K562 (cell line): ENCODE data around the gene GALNT15. TPM values are rescaled to one million over a fixed set of nuclear protein-coding genes. Genes with fewer than 3 reads are reported as not detected.
A peak's percentile ranks its signal among the peaks of the same experiment; 100 is the strongest.

Experiments used
- ATAC-seq: fragments of 200-7000 bp; cut with Tn5 transposase; 3 replicates; pipeline ENCODE4 v1.9.1; 2020; ENCODE audit warnings: moderate library complexity
- BruUV-seq: library from RNA; stranded (reverse); fragments of 400-500 nt; replicated peaks from 2 replicates; lab custom pipeline; 2021; lab: Mats Ljungman, UMichigan
- CTCF ChIA-PET: fragments of 300-600 bp; formaldehyde crosslinking; extraction: SDS; loops from one replicate; lab custom pipeline; 2021; ENCODE audit warnings: low intra/inter-chr PET ratio; lab: Yijun Ruan, JAX
- POLR2A ChIA-PET: fragments of 300-600, 350-650 bp; sonication (Branson Sonifier 250); formaldehyde crosslinking; extraction: SDS; loops from one replicate; lab custom pipeline; 2021; ENCODE audit warnings: antibody characterized with exemption, inconsistent platforms; lab: Yijun Ruan, JAX
- DNase-seq, 4 experiments: peaks; one replicate each; pipeline versions ENCODE4 v3.0.0 to v3.0.0-alpha.2; 2011 to 2018; ENCODE audit warnings: low spot score in 3 of 4, mixed read lengths in 3 of 4; ENCODE audit errors: extremely low read depth in 1 of 4
- FAIRE-seq: peaks from 2 replicates; lab custom pipeline; 2011; peaks lifted over from hg19 to GRCh38; lab: Jason Lieb, UNC
- H2AFZ ChIP-seq: 2 replicates; pipeline ENCODE4 v1.6.0; 2011; ENCODE audit warnings: low read depth, low read length, control low read depth, inconsistent platforms
- H3K27ac ChIP-seq: fragments of 200-600 bp; 3 replicates; pipeline ENCODE4 v1.8.0; 2011; ENCODE audit warnings: low read depth, mild to moderate bottlenecking, control low read depth, inconsistent platforms, low read length, moderate library complexity, mixed read lengths; ENCODE audit errors: extremely low read depth
- H3K27me3 ChIP-seq, 2 experiments: fragments of 300-600 bp in 1 of 2; 2 replicates in 1 of 2; 3 replicates in 1 of 2; pipeline versions ENCODE4 v1.6.0 to v1.8.0; 2011; ENCODE audit warnings: inconsistent platforms in 2 of 2, low read length in 2 of 2, mild to moderate bottlenecking in 1 of 2, mixed read lengths in 1 of 2, moderate library complexity in 1 of 2; ENCODE audit not compliant: control insufficient read depth in 2 of 2, insufficient read depth in 2 of 2
- H3K36me3 ChIP-seq: fragments of 300-600 bp; 3 replicates; pipeline ENCODE4 v1.8.0; 2011; ENCODE audit warnings: mild to moderate bottlenecking, low read length, inconsistent platforms; ENCODE audit not compliant: control insufficient read depth, insufficient read depth
- H3K4me1 ChIP-seq, 2 experiments: fragments of 200-600 bp in 1 of 2; replicated peaks in 1 of 2; 2 replicates in 1 of 2; 3 replicates in 1 of 2; pipeline versions ENCODE4 v1.5.1 to v1.8.0; 2011; ENCODE audit warnings: inconsistent platforms in 2 of 2, low read length in 2 of 2, mild to moderate bottlenecking in 1 of 2, mixed read lengths in 1 of 2, moderate library complexity in 1 of 2; ENCODE audit not compliant: control insufficient read depth in 2 of 2, insufficient read depth in 2 of 2
- H3K4me2 ChIP-seq: 2 replicates; pipeline ENCODE4 v1.6.1; 2011; ENCODE audit warnings: low read length, control low read depth, inconsistent platforms, mixed read lengths; ENCODE audit not compliant: insufficient read depth
- H3K4me3 ChIP-seq: fragments of 200-600 bp; sonication (generic), shearing (Covaris generic); 2 replicates; pipeline ENCODE4 v1.5.1; 2016; ENCODE audit warnings: control low read depth, inconsistent platforms
- H3K79me2 ChIP-seq: fragments of 200-600 bp; 3 replicates; pipeline ENCODE4 v1.8.0; 2011; ENCODE audit warnings: low read length, inconsistent platforms; ENCODE audit not compliant: control insufficient read depth, insufficient read depth
- H3K9ac ChIP-seq, 2 experiments: 2 replicates each; pipeline versions ENCODE4 v1.6.0 to v1.6.1; 2011; ENCODE audit warnings: low read depth in 2 of 2, low read length in 2 of 2, control low read depth in 1 of 2, inconsistent platforms in 1 of 2, mild to moderate bottlenecking in 1 of 2, mixed read lengths in 1 of 2; ENCODE audit not compliant: insufficient read depth in 1 of 2
- H3K9me1 ChIP-seq: one replicate; pipeline ENCODE4 v1.6.0; 2011; ENCODE audit warnings: inconsistent platforms, mild to moderate bottlenecking, low read length, moderate library complexity; ENCODE audit not compliant: control insufficient read depth, insufficient read depth
- H3K9me3 ChIP-seq: replicated peaks from 2 replicates; pipeline ENCODE4 v1.5.1; 2011; ENCODE audit warnings: low read depth, low read length, inconsistent platforms; ENCODE audit not compliant: control insufficient read depth, insufficient read depth
- H4K20me1 ChIP-seq: replicated peaks from 2 replicates; pipeline ENCODE4 v1.6.1; 2011; ENCODE audit warnings: low read length, inconsistent platforms, mixed read lengths; ENCODE audit not compliant: control insufficient read depth, insufficient read depth
- ADNP ChIP-seq: fragments of 200-800 bp; sonication (Bioruptor generic); IDR thresholded peaks from 2 replicates; pipeline ENCODE4 v1.6.1; 2016; ENCODE audit warnings: missing genetic modification characterization, missing compliant biosample characterization
- BCOR ChIP-seq: fragments of 450-650 bp; IDR thresholded peaks from 2 replicates; pipeline ENCODE4 v1.6.1; 2016
- CBX5 ChIP-seq: IDR thresholded peaks from 2 replicates; pipeline ENCODE4 v1.6.1; 2014; ENCODE audit warnings: low read depth, borderline replicate concordance
- CREBBP ChIP-seq: IDR thresholded peaks from one replicate; pipeline ENCODE4 v1.6.1; 2012; ENCODE audit warnings: low read depth, mild to moderate bottlenecking, control low read depth, inconsistent platforms, low read length
- CSDE1 ChIP-seq, 2 experiments: fragments of 450-650 bp; IDR thresholded peaks; 2 replicates each; pipeline ENCODE4 v1.6.1; 2016; ENCODE audit warnings: mild to moderate bottlenecking in 1 of 2
- GTF2E2 ChIP-seq: fragments of 200-800 bp; sonication (Bioruptor generic); IDR thresholded peaks from 2 replicates; pipeline ENCODE4 v1.6.1; 2016; ENCODE audit warnings: missing genetic modification characterization, missing compliant biosample characterization
- KDM1A ChIP-seq, 2 experiments: fragments of 450-650 bp; IDR thresholded peaks; 2 replicates each; pipeline ENCODE4 v1.6.1; 2016; ENCODE audit warnings: mild to moderate bottlenecking in 2 of 2
- MAFK ChIP-seq: IDR thresholded peaks from 2 replicates; pipeline ENCODE4 v1.6.1; 2011; ENCODE audit warnings: low read length, improper control_type of control experiment
- MTA3 ChIP-seq: fragments of 450-650 bp; formaldehyde crosslinking; IDR thresholded peaks from 2 replicates; pipeline ENCODE4 v1.6.1; 2017; ENCODE audit warnings: mild to moderate bottlenecking, borderline replicate concordance
- POU5F1 ChIP-seq: fragments of 150-350 bp; IDR thresholded peaks from 2 replicates; pipeline ENCODE4 v1.6.1; 2014; ENCODE audit warnings: borderline replicate concordance, low read length, low read depth, mild to moderate bottlenecking; ENCODE audit not compliant: partially characterized antibody
- PURB ChIP-seq: sonication (generic); formaldehyde crosslinking; IDR thresholded peaks from 2 replicates; pipeline ENCODE4 v1.9.0; 2021; ENCODE audit warnings: low read depth, mild to moderate bottlenecking, missing genetic modification reagents
- RBM25 ChIP-seq: fragments of 200-400 bp; formaldehyde crosslinking; IDR thresholded peaks from 2 replicates; pipeline ENCODE4 v1.6.1; 2018; ENCODE audit warnings: low read length, low read depth, moderate library complexity; ENCODE audit not compliant: severe bottlenecking
- RCOR1 ChIP-seq, 2 experiments: IDR thresholded peaks; 2 replicates each; pipeline ENCODE4 v1.6.1; 2012; ENCODE audit warnings: low read depth in 2 of 2, low read length in 2 of 2, borderline replicate concordance in 1 of 2, improper control_type of control experiment in 1 of 2
- SMARCA5 ChIP-seq: fragments of 450-650 bp; IDR thresholded peaks from 2 replicates; pipeline ENCODE4 v1.6.1; 2016
- ZFP36 ChIP-seq: fragments of 150-350 bp; IDR thresholded peaks from 2 replicates; pipeline ENCODE4 v1.6.1; 2018; ENCODE audit warnings: low read length, low read depth; ENCODE audit not compliant: partially characterized antibody
- ZNF224 ChIP-seq: sonication (generic); formaldehyde crosslinking; IDR thresholded peaks from 2 replicates; pipeline ENCODE4 v1.8.0; 2022; ENCODE audit warnings: mild to moderate bottlenecking, missing genetic modification reagents
- WGBS: fragments of 100-300 bp; shearing (Covaris generic); methylation state at CpG from one replicate; pipeline ENCODE4 v1.1.6; 2016; ENCODE audit warnings: low coverage, mixed read lengths; ENCODE audit not compliant: insufficient coverage; ENCODE audit errors: missing lambda C conversion rate; 5-methylcytosine and 5-hydroxymethylcytosine counted together
- in situ Hi-C: fragments of 300-500 bp; cut with MboI; formaldehyde crosslinking; loops from 4 replicates; pipeline ENCODE4 v1.15.0; 2018; ENCODE audit warnings: inconsistent platforms, mixed read lengths
- intact Hi-C: fragments of 100-400 bp; cut with micrococcal nuclease; formaldehyde crosslinking; loops from 2 replicates; pipeline ENCODE4 v1.14.2; 2022
- polyA plus RNA-seq, 8 experiments: library from polyadenylated mRNA; depleted of rRNA in 4 of 8; stranded (reverse) in 5 of 8; unstranded in 3 of 8; fragments of >200 nt; fragmentation: Nextera tagmentation in 2 of 8; fragmentation: Illumina TruSeq in 1 of 8; extraction: Ambion mirVana in 2 of 8; extraction: Trizol in 1 of 8; gene quantifications; 2 replicates each; pipeline versions ENCODE4 v1.2.1 to v1.2.3, GENCODE V29; 2011 to 2014; ENCODE audit warnings: inconsistent platforms in 1 of 8, missing spikeins in 1 of 8
- total RNA-seq, 7 experiments: library from RNA; depleted of rRNA in 6 of 7; stranded (reverse); fragments of >200 nt in 6 of 7; fragmentation: Illumina TruSeq in 2 of 7; extraction: Trizol in 2 of 7; gene quantifications; 2 replicates each; pipeline versions ENCODE4 v1.2.1 to v1.2.3, GENCODE V29; 2011 to 2021; ENCODE audit warnings: low replicate concordance in 1 of 7

Gene GALNT15
- total and polyA plus RNA-seq, 9 of the 15 experiments (the other 6 are each of a cell fraction or from before 2014, with no cell fraction given): not detected

DNA sequence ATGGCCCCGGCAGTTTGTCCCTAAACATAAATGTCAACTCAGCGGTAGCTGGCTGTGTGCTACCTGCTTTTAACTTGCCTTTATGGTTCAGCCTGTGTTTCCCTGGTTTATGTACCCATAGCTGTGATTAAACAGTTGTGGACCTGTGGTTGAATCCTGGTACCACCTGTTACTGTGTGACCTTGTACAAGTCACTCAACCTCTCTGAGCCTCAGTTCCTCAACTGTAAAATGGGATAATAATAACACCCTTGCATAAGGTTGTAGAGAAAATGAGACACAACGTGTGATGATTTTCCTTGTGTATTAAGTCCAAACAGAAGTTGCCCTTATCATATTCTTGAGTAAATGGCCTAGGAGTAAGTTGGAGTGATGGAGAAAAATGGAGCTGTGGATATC, 6.3 kb downstream of the GALNT15 start:
- Histone ChIP-seq H3K9me3 (peaks cover 4% of the 10 kb centered on the region; the same call in 1 of the 2 replicates), H3K36me3 (no peaks in the 10 kb centered on the region), H3K4me3 (no peak overlapping the region), H3K9me1 (no peaks in the 10 kb centered on the region), H2AFZ (no peak overlapping the region), H3K79me2 (no peaks in the 10 kb centered on the region), H3K9ac (no peak overlapping the region), H4K20me1 (peaks cover 16% of the 10 kb centered on the region; the same call in 1 of the 2 replicates), H3K27ac (no peak overlapping the region), H3K4me2 (no peak overlapping the region), H3K4me1 (peaks cover 0 to 5% of the 10 kb centered on the region in 2 experiments; a peak in 1 of 5 replicates), H3K27me3 (peaks cover 4 to 41% of the 10 kb centered on the region in 2 experiments; a peak in 4 of 5 replicates)
- TF ChIP-seq RBM25 (peak; percentile 89), KDM1A (IDR thresholded peaks at IDR 0.05) (peak; percentile 41 to 53; a peak in 2 of 4 replicates), MAFK (no peak), ADNP (tag) (0 out of 2 replicates have a peak, but pooled peaks have one; percentile 35), CREBBP (no peak), POU5F1 (no peak), RCOR1 (IDR thresholded peaks at IDR 0.05; ENCODE audit: borderline replicate concordance in 1 of 2, low read depth in 2 of 2, low read length in 2 of 2) (0 out of 4 replicates have a peak, but pooled peaks of 1 of the 2 experiments have one; percentile 12), ZNF224 (CRISPR knock-in tag) (no peak), PURB (CRISPR knock-in tag) (no peak), GTF2E2 (tag) (no peak), ZFP36 (peak; percentile 83), CSDE1 (IDR thresholded peaks at IDR 0.05) (no peak), MTA3 (no peak), SMARCA5 (0 out of 2 replicates have a peak, but pooled peaks have one; percentile 63), CBX5 (no peak), BCOR (peak; percentile 89)
- FAIRE-seq: no peak
- BruUV-seq: no TSS peak
- DNase-seq: no peak
- intact Hi-C loops (no loop called here), in situ Hi-C loops (no loop called here)
- ATAC-seq: no peak
- 3% methylated on average over 3 of the region's 3 CpGs for WGBS
- ChIA-PET POLR2A (interaction anchor here (0.6 to 1.4 kb wide), 3 partner anchors 10 to 71 kb away, joined by 3 to 6 read pairs (median 3); no protein-coding TSS in a partner anchor), CTCF (interaction anchor here (3.4 kb wide), 1 partner anchor 132 kb away, joined by 28 read pairs; no protein-coding TSS in a partner anchor)
